WI38 (cell line): ENCODE data around the gene SOX18.

Experiments used
- H3K4me3 ChIP-seq: 2 replicates; pipeline ENCODE4 v1.5.1; 2011; ENCODE audit warnings: low read depth, mild to moderate bottlenecking, control low read depth, low read length
- TF ChIP-seq, protein P1 (sequence below): IDR thresholded peaks from 2 replicates; pipeline ENCODE4 v1.5.1; 2012; ENCODE audit warnings: low read depth, mild to moderate bottlenecking, control low read depth, low read length

Gene SOX18

DNA sequence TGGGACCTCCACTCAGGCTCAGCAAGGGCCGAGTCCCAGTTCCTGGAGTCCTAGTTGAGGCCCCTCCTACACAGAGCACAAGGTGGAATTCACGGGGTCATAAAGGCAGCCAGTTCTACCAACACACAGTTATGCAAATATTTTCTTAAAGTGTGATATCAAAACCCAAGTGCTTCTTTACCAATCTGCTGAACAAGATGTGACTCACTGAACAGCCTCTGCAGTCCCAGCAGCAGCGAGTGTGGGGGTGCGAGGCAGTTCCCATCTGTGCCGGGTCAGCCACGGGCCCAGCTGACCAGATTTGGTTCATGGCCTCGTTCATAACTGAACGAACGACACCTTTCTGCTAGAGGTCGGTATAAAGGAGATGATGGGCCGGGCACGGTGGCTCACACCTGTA lies 9.1 kb upstream of the SOX18 start:
- TF ChIP-seq, protein P1, sequence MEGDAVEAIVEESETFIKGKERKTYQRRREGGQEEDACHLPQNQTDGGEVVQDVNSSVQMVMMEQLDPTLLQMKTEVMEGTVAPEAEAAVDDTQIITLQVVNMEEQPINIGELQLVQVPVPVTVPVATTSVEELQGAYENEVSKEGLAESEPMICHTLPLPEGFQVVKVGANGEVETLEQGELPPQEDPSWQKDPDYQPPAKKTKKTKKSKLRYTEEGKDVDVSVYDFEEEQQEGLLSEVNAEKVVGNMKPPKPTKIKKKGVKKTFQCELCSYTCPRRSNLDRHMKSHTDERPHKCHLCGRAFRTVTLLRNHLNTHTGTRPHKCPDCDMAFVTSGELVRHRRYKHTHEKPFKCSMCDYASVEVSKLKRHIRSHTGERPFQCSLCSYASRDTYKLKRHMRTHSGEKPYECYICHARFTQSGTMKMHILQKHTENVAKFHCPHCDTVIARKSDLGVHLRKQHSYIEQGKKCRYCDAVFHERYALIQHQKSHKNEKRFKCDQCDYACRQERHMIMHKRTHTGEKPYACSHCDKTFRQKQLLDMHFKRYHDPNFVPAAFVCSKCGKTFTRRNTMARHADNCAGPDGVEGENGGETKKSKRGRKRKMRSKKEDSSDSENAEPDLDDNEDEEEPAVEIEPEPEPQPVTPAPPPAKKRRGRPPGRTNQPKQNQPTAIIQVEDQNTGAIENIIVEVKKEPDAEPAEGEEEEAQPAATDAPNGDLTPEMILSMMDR: no peak
- no peak overlapping the region for H3K4me3 ChIP-seq

DNA sequence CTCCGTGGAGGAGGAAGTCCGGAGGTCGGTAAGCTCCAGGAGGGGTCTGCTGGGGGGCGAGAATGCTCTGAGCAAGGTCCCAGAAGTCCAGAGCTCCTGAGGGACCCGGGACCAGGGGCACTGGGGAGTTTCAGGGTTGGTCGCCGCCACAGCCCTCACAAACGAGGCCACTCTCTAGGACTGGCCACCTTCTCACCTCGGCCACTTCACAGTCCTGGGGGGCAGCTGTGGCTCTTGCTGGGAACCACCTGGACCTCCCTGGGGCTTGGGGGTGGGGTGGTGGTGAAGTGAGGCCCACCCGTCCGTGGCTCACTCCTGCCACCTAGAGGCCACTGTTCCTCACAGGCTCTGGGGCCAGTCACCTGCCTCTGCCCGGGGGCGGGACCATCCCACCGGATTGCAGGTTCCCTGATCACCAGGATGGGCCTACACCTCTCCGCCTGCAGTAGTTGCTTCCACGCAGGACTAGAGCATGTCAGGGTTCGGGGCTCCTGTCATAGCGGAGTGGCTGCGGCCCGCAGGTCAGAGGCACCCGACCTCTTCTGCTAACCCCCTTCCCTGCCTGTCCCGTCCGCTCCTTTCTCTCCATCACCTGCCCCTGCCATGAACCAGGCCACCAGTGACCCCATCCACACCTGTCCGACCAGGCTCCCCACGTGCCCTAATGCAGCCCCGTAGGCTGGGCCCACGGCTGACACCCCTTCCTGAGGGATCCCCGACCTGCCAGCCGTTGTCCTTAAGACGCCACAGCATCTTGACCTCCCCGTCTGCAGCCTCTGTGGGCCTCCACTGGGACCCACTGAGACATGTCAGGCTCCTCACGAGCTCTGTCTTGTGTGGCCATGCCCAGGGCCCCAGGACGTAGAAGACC lies 8.4 kb upstream of the SOX18 start:
- TF ChIP-seq, protein P1: peak; percentile 87
- H3K4me3 ChIP-seq: no peak overlapping the region

DNA sequence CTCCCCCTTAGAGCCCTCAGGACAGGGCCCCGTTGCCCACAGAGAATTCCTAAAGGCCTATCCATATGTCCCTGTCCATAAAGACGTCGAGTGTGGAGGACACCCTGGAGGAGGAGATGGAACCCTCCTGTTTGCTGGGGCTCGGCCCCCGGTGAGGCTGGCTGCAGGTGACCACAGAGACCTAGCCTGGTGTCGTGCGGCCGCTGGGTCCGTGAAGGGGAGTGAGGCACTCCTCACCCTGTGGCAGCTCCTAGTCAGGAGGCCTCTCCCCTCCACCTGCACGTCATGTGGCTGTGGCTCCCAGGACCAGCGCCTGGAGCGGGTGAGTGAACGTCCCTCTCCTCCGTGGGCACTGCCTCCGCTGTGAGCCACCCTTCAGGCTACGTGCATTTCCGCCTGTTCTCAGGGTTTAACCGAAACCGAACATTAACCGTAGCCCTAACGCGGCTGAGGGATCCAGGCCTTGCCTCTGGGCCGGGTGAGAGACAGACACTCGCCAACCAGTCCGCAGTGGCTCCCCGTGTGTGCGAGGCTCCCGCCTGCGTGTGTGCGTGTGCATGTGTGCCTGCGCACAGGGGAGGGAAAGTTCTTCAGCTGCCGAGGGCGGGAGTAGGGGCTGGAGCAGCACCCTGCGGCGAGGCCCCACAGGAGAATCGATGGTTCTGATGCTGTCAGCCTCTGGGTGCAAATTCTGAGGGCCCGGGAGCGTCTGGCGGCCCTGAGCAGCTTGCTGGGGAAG lies 7.6 kb upstream of the SOX18 start:
- TF ChIP-seq, protein P1: no peak
- no peak overlapping the region for H3K4me3 ChIP-seq

DNA sequence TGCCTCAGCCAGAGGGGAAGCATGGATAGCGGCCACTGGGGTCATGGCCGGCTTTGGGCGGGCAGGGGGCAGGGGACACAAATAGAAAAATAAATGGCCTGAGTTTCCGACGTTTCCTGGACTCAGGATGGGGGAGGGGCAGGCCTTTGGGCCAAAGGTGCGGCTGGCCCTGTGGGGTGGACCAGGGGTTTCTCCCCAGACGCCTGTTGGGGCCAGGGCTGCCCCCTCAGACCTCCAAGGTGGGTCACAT lies 7.1 kb upstream of the SOX18 start:
- TF ChIP-seq, protein P1: no peak
- H3K4me3 ChIP-seq: no peak overlapping the region

DNA sequence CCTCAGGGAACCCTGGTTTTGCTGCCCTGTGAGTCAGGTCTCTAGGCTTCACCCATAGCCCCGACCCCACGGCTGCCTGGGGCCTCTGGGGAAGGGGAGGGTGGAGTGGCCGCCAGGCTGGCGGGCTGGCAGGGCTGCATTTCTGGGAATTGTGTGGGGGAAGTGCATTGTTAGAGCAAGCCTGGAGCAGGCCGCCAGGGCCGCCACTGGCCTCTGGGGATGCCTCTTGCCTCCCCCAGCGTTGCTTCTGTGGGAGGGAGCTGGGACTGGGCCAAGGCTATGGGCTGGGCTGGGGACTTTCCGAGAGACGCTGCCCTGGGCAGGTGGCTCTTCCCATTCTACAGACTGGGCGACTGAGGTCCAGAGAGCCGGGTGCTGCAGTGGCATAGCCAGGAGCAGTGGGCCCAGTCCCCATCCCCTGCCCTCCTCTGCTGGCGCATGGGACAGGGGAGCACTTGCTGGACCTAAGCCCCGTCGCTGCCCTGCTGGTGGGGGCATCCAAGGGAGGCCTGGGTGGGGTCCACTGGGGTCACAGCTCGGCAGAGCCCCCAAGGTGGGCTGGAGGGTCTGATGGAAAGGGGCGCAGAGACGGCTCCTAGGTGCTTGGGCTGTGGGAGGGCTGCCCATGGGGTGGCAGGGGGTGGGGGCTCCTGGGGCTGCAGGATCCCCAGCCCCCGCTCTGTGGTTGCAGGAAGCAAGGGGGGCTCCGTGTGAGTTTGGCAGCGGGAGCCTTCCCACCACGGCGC lies 6.6 kb upstream of the SOX18 start:
- no peak overlapping the region for H3K4me3 ChIP-seq
- TF ChIP-seq, protein P1: no peak

DNA sequence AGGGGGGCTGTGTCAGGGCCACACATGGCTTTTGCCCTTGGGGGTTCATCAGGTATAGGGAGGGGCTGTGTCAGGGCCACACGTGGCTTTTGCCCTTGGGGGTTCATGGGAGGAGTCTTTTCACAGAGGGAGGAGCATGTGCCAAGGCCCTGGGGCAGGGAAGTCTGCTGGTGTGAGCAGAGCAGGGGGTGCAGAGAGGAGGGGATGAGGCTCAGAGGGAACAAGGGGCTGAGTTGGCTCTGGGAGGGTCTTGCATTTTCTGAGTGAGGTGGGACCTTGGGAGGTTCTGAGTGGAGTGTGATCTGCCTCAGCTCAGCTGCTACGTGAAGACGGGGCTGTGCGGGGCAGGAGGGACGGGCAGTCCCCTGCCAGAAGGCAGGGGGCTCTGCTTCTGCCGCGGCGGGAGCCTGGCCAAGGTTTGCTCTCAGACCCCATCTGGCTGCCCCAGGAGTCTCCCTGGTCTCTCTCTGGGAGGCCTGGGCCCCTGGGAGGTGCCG lies 6.0 kb upstream of the SOX18 start:
- H3K4me3 ChIP-seq: no peak overlapping the region
- TF ChIP-seq, protein P1: no peak
